ENCODE data around the gene DNAJB14. TPM values are rescaled to one million over a fixed set of nuclear protein-coding genes. Genes with fewer than 3 reads are reported as not detected.

Gene DNAJB14
- total RNA-seq, result 15.3 and 25.5 TPM in 2 replicates
- 18.1 and 24.6 TPM in 2 replicates for polyA plus RNA-seq

DNA sequence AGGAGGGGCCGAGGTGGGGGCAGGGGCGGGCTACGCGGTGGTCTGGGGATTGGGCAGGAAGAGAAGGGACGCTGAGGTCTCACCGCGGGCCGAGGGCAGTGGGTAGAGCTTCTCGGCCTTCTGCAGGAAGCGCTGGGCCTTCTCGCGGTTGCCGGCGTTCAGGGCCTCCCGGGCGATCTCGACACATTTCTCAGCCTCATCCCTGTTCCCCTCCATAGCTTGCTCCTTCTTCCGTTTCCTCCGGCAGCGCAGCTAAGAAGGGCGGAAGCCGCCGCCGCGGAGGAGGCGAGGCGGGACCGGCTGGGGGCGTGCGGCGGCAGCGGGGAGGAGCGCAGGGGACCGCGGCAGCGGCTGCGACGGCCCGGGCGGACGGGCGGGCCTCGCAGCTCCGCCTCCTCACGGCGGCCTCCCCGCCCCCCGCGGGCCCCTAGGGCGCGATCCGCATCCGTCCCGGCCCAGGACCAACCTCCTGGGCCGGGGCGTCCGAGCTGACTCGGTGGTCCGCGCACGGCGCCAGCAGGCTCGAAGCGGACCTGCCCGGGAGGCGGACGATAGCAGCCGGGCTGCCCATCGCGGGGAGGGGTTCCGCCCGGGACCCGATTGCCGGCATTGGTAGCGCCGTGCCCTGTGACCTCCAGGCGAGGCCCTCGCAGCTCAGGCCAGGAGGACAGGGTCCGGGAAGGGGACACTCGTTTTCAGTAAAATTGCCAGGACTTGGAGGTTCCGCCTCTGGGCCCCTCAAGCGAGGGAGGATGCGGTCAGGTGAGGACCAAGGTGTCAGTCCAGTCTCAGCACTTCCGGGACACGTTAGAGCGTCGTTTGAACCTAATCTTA lies at the start of gene DNAJB14:
Gene DNAJB14 (minus strand): TSS at position 263 of the 834 bp plus-strand sequence. CDS start 47 bp downstream, at position 216.
- Histone ChIP-seq H3K9me3 (ENCODE audit: low read depth) (no peaks in the 10 kb centered on the region), H3K4me3 (peak within 1 kb of the TSS; percentile 99), H3K36me3 (peaks cover 9% of the 10 kb centered on the region), H3K27ac (peak within 1 kb of the TSS; percentile 91), H3K4me1 (ENCODE audit: low read depth) (peaks cover 16% of the 10 kb centered on the region), H3K27me3 (no peaks in the 10 kb centered on the region)
- peak; percentile 82 to 87 for DNase-seq (ENCODE audit: low read depth in 1 of 2, low spot score in 1 of 2)
- no peak for TF ChIP-seq CTCF (IDR thresholded peaks at IDR 0.05; ENCODE audit: low read depth, low read length)

DNA sequence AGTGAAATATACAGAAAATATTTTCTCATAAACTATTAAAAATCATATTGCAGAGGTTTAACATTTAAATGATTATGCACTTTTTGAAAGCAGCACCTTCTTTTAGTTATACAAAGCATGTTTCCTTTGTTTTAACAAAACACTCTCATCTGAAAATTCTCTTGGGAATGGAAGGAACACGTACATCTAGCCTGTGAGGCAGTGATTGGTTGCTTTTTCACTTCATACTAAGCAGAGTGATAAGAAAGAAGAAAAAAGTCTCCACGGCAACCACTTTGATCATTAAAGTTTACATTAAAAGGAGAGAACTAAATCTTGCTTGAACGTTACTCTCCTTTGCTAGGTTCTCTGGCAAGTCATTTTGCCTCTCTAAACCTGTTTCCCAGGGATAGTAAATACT lies 45.3 kb upstream of the DNAJB14 start:
- H3K36me3 ChIP-seq, result no peaks in the 10 kb centered on the region
- no peak for TF ChIP-seq CTCF (IDR thresholded peaks at IDR 0.05; ENCODE audit: low read depth, low read length)
- H3K9me3 ChIP-seq (ENCODE audit: low read depth), result no peaks in the 10 kb centered on the region
- no peaks in the 10 kb centered on the region for H3K27me3 ChIP-seq
- H3K27ac ChIP-seq, result no peak overlapping the region
- no peaks in the 10 kb centered on the region for H3K4me1 ChIP-seq (ENCODE audit: low read depth)
- peak in 1 of 2 donors; percentile 25 for DNase-seq (ENCODE audit: low read depth in 1 of 2, low spot score in 1 of 2)
- no peak overlapping the region for H3K4me3 ChIP-seq

DNA sequence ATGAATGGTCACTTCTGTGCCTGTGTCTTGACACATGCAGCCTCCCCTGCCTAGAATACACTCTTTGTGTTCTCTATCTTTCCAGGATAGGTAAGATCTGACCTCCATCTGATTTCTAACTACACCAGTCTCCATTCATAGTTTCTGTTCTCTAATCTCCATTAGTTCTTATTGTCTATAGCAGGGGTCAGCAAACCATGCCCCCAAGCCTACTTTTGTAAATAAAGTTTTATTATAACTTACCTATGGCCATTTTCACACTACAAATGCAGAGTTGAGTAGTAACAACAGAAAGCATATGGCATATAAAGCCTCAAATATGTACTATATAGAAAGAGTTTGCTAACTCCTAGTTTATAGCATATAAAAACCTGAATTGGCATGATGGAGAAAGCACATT lies 41.3 kb upstream of the DNAJB14 start:
- Histone ChIP-seq H3K27ac (no peak overlapping the region), H3K4me3 (no peak overlapping the region), H3K36me3 (no peaks in the 10 kb centered on the region), H3K4me1 (ENCODE audit: low read depth) (no peaks in the 10 kb centered on the region), H3K27me3 (no peaks in the 10 kb centered on the region), H3K9me3 (ENCODE audit: low read depth) (no peaks in the 10 kb centered on the region)
- DNase-seq (ENCODE audit: low read depth in 1 of 2, low spot score in 1 of 2), result no peak
- no peak for TF ChIP-seq CTCF (IDR thresholded peaks at IDR 0.05; ENCODE audit: low read depth, low read length)

DNA sequence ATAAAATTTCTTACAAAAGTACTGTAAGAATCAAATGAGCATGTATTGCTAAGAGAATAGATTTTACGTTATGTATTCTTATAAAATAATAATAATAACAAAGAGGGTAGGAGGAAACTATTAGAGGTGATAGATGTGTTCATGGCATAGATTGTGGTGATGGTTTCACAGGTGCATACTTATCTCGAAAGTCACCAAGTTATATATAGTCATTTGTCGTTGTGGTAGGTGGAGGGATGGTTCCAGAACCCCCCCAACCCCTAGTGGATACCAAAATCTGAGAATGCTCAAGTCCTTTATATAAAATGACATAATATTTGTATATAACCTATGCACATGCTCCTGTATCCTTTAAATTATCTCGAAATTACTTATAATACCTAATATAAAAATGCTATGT lies 40.4 kb upstream of the DNAJB14 start:
- H3K27ac ChIP-seq, result no peak overlapping the region
- TF ChIP-seq CTCF (IDR thresholded peaks at IDR 0.05; ENCODE audit: low read depth, low read length), result no peak

GRCh38 chr4:99983289-99983943 lies 37.0 kb upstream of the DNAJB14 start:
- DNase-seq (ENCODE audit: low read depth in 1 of 2, low spot score in 1 of 2), result no peak
- Histone ChIP-seq H3K4me3 (no peak overlapping the region), H3K4me1 (ENCODE audit: low read depth) (no peaks in the 10 kb centered on the region), H3K27me3 (no peaks in the 10 kb centered on the region), H3K36me3 (no peaks in the 10 kb centered on the region), H3K9me3 (ENCODE audit: low read depth) (no peaks in the 10 kb centered on the region), H3K27ac (no peak overlapping the region)
- no peak for TF ChIP-seq CTCF (IDR thresholded peaks at IDR 0.05; ENCODE audit: low read depth, low read length)

More for the DNA sequence above, 40.4 kb upstream of the DNAJB14 start:
- H3K27me3 ChIP-seq, result no peaks in the 10 kb centered on the region
- DNase-seq (ENCODE audit: low read depth in 1 of 2, low spot score in 1 of 2), result no peak
- H3K4me1 ChIP-seq (ENCODE audit: low read depth), result no peaks in the 10 kb centered on the region
- no peaks in the 10 kb centered on the region for H3K36me3 ChIP-seq
- H3K9me3 ChIP-seq (ENCODE audit: low read depth), result no peaks in the 10 kb centered on the region
- H3K4me3 ChIP-seq, result no peak overlapping the region

All from cardiac muscle cell (in vitro differentiated cells and primary cell).